H9 (cell line): ENCODE data around the gene MAP3K1. TPM values are rescaled to one million over a fixed set of nuclear protein-coding genes. Genes with fewer than 3 reads are reported as not detected.

ENCODE experiments used
- DNase-seq: peaks from one replicate; pipeline ENCODE4 v3.0.0-alpha.2; 2017
- H2AFZ ChIP-seq: one replicate; pipeline ENCODE4 v1.6.1; 2013; ENCODE audit warnings: mild to moderate bottlenecking, low read length, control low read depth, moderate library complexity
- H2AK5ac ChIP-seq: 2 replicates; pipeline ENCODE4 v1.6.1; 2013; ENCODE audit warnings: low read length, control low read depth, mixed read lengths; ENCODE audit not compliant: insufficient read length
- H2BK120ac ChIP-seq: one replicate; pipeline ENCODE4 v1.6.1; 2013; ENCODE audit warnings: low read depth, mild to moderate bottlenecking, low read length, control low read depth, inconsistent platforms; ENCODE audit not compliant: poor library complexity, severe bottlenecking
- H2BK12ac ChIP-seq: 2 replicates; pipeline ENCODE4 v1.6.1; 2013; ENCODE audit warnings: low read length, control low read depth, mixed read lengths, low read depth; ENCODE audit not compliant: insufficient read length
- H2BK15ac ChIP-seq: 2 replicates; pipeline ENCODE4 v1.6.1; 2013; ENCODE audit warnings: low read depth, low read length, control low read depth
- H2BK20ac ChIP-seq: one replicate; pipeline ENCODE4 v1.6.1; 2013; ENCODE audit warnings: low read depth, mild to moderate bottlenecking, low read length, control low read depth, inconsistent platforms; ENCODE audit not compliant: poor library complexity, severe bottlenecking
- H2BK5ac ChIP-seq: 2 replicates; pipeline ENCODE4 v1.6.1; 2013; ENCODE audit warnings: low read length, control low read depth, mixed read lengths; ENCODE audit not compliant: insufficient read length
- H3K14ac ChIP-seq: 2 replicates; pipeline ENCODE4 v1.6.1; 2013; ENCODE audit warnings: low read length, control low read depth; ENCODE audit not compliant: insufficient read depth
- H3K18ac ChIP-seq: 2 replicates; pipeline ENCODE4 v1.6.1; 2013; ENCODE audit warnings: low read depth, mild to moderate bottlenecking, mixed read lengths, low read length, control low read depth; ENCODE audit not compliant: insufficient read length
- H3K23ac ChIP-seq: 2 replicates; pipeline ENCODE4 v1.6.1; 2013; ENCODE audit warnings: low read length, control low read depth, mixed read lengths, low read depth; ENCODE audit not compliant: insufficient read length
- H3K23me2 ChIP-seq: 2 replicates; pipeline ENCODE4 v1.6.1; 2013; ENCODE audit warnings: low read depth, mild to moderate bottlenecking, mixed read lengths, low read length, control low read depth; ENCODE audit not compliant: insufficient read length, poor library complexity, severe bottlenecking
- H3K27ac ChIP-seq: 2 replicates; pipeline ENCODE4 v1.5.1; 2013; ENCODE audit warnings: low read length, control low read depth, mixed read lengths, low read depth; ENCODE audit not compliant: insufficient read length
- H3K27me3 ChIP-seq: 2 replicates; pipeline ENCODE4 v1.6.1; 2013; ENCODE audit warnings: low read length, control low read depth, inconsistent platforms; ENCODE audit not compliant: insufficient read depth
- H3K4ac ChIP-seq: 2 replicates; pipeline ENCODE4 v1.6.1; 2013; ENCODE audit warnings: low read depth, mild to moderate bottlenecking, control low read depth, inconsistent platforms, low read length, moderate library complexity
- H3K4me1 ChIP-seq: 2 replicates; pipeline ENCODE4 v1.6.1; 2013; ENCODE audit warnings: low read length, control low read depth, inconsistent platforms; ENCODE audit not compliant: insufficient read depth
- H3K4me2 ChIP-seq: 2 replicates; pipeline ENCODE4 v1.6.1; 2013; ENCODE audit warnings: low read length, control low read depth, mixed read lengths; ENCODE audit not compliant: insufficient read length, insufficient read depth
- H3K56ac ChIP-seq: 2 replicates; pipeline ENCODE4 v1.6.1; 2013; ENCODE audit warnings: low read depth, mild to moderate bottlenecking, mixed read lengths, low read length, control low read depth; ENCODE audit not compliant: insufficient read length
- H3K79me1 ChIP-seq: 2 replicates; pipeline ENCODE4 v1.6.1; 2013; ENCODE audit warnings: low read depth, mild to moderate bottlenecking, moderate library complexity, low read length, control low read depth, inconsistent platforms; ENCODE audit not compliant: insufficient read depth, poor library complexity, severe bottlenecking
- H3K79me2 ChIP-seq: 2 replicates; pipeline ENCODE4 v1.6.1; 2013; ENCODE audit warnings: low read length, control low read depth, inconsistent platforms; ENCODE audit not compliant: insufficient read depth
- H3K9ac ChIP-seq: 2 replicates; pipeline ENCODE4 v1.6.1; 2013; ENCODE audit warnings: low read length, control low read depth, mixed read lengths; ENCODE audit not compliant: insufficient read length; ENCODE audit errors: extremely low read depth
- H3K9me3 ChIP-seq: one replicate; pipeline ENCODE4 v1.6.1; 2013; ENCODE audit warnings: low read depth, low read length, inconsistent platforms; ENCODE audit not compliant: control insufficient read depth
- H3T11ph ChIP-seq: one replicate; pipeline ENCODE4 v1.6.1; 2013; ENCODE audit warnings: mild to moderate bottlenecking, low read length, control low read depth, inconsistent platforms
- H4K20me1 ChIP-seq: one replicate; pipeline ENCODE4 v1.6.1; 2013; ENCODE audit not compliant: control insufficient read depth, insufficient read length, insufficient read depth
- H4K5ac ChIP-seq: 2 replicates; pipeline ENCODE4 v1.6.1; 2013; ENCODE audit warnings: low read depth, mild to moderate bottlenecking, mixed read lengths, low read length, control low read depth; ENCODE audit not compliant: insufficient read length
- H4K8ac ChIP-seq: replicated peaks from 2 replicates; pipeline ENCODE4 v1.6.1; 2013; ENCODE audit warnings: low read length, control low read depth, mixed read lengths, low read depth; ENCODE audit not compliant: insufficient read length
- H4K91ac ChIP-seq: 2 replicates; pipeline ENCODE4 v1.6.1; 2013; ENCODE audit warnings: low read depth, mild to moderate bottlenecking, moderate library complexity, mixed read lengths, low read length, control low read depth; ENCODE audit not compliant: insufficient read length
- H3K27ac Mint-ChIP-seq, 3 experiments: 2 replicates in 2 of 3; 3 replicates in 1 of 3; pipeline ENCODE4 v1.8.0; 2020 to 2021; ENCODE audit warnings: mixed read lengths in 3 of 3, mild to moderate bottlenecking in 1 of 3, moderate library complexity in 1 of 3
- H3K27me3 Mint-ChIP-seq: 2 replicates; pipeline ENCODE4 v1.8.0; 2021; ENCODE audit warnings: low read depth, mild to moderate bottlenecking, moderate library complexity, mixed read lengths
- H3K36me3 Mint-ChIP-seq, 3 experiments: 2 replicates in 2 of 3; 3 replicates in 1 of 3; pipeline ENCODE4 v1.8.0; 2020 to 2021; ENCODE audit warnings: low read depth in 3 of 3, mixed read lengths in 3 of 3; ENCODE audit not compliant: insufficient read depth in 1 of 3
- H3K4me1 Mint-ChIP-seq, 2 experiments: 2 replicates each; pipeline ENCODE4 v1.8.0; 2020; ENCODE audit warnings: mixed read lengths in 2 of 2
- H3K4me3 Mint-ChIP-seq, 2 experiments: 2 replicates in 1 of 2; 3 replicates in 1 of 2; pipeline ENCODE4 v1.8.0; 2020 to 2021; ENCODE audit warnings: mild to moderate bottlenecking in 2 of 2, mixed read lengths in 2 of 2, moderate library complexity in 1 of 2
- H3K9me3 Mint-ChIP-seq, 2 experiments: 2 replicates in 1 of 2; 3 replicates in 1 of 2; pipeline ENCODE4 v1.8.0; 2020; ENCODE audit warnings: mild to moderate bottlenecking in 2 of 2, mixed read lengths in 2 of 2, moderate library complexity in 1 of 2
- WGBS: extraction: QIAGEN DNeasy Blood & Tissue Kit; methylation state at CpG from one replicate; pipeline ENCODE4 v1.1.7; 2013; ENCODE audit warnings: missing lambda C conversion rate, low lambda C conversion rate, mixed read lengths; ENCODE audit not compliant: insufficient read length; ENCODE audit errors: extremely low coverage; 5-methylcytosine and 5-hydroxymethylcytosine counted together
- total RNA-seq: library from RNA; stranded (reverse); gene quantifications from 2 replicates; pipeline ENCODE4 v1.2.1, GENCODE V29; 2021
- TF ChIP-seq, protein P1 (sequence below): fragments of 200-600 bp; sonication (generic); conservative IDR thresholded peaks from 3 replicates; pipeline ENCODE4 v1.8.0; 2021; ENCODE audit warnings: antibody characterized with exemption, mild to moderate bottlenecking

MAP3K1 gene
- total RNA-seq, 1 experiment from 2014 or later, result 11.1 TPM

DNA sequence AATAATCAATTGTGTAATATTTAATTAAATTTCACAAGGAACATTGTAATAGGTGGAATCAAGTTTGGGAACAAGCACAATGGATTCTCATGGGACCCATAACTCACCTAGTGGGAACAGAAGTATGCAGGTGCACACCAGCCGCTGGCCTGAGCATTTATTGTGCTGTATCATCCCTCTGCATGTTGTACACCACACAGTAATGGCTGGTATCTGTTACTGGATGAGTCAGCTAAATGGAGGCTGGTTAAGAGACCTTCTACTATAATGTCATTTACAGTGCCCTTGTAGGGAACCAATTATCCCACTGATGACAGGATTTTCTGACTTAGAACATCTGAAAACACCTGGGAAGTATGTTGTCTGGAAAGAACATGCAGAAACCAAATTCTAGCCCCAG, 3.2 kb upstream of the MAP3K1 start:
- no peak overlapping the region for H3K27ac ChIP-seq
- H2AFZ ChIP-seq, result no peak overlapping the region
- H2BK15ac ChIP-seq, result no peak overlapping the region
- H3K9me3 ChIP-seq, result no peaks in the 10 kb centered on the region
- no peak overlapping the region for H2BK120ac ChIP-seq
- H4K91ac ChIP-seq, result no peak overlapping the region
- no peak overlapping the region for H4K5ac ChIP-seq
- H3K79me2 ChIP-seq, result no peaks in the 10 kb centered on the region
- Mint-ChIP-seq H3K4me1 (peaks cover 14 to 18% of the 10 kb centered on the region in 2 experiments), H3K27me3 (peaks cover 28% of the 10 kb centered on the region), H3K9me3 (no peaks in the 10 kb centered on the region; a peak in 1 of 5 replicates), H3K4me3 (no peak overlapping the region), H3K27ac (no peak overlapping the region), H3K36me3 (no peaks in the 10 kb centered on the region)
- no peak overlapping the region for H4K8ac ChIP-seq
- DNase-seq, result no peak
- H3K4me2 ChIP-seq, result no peak overlapping the region
- peaks cover 7% of the 10 kb centered on the region for H3K23me2 ChIP-seq
- no peak overlapping the region for H2BK12ac ChIP-seq
- H3K56ac ChIP-seq, result no peak overlapping the region
- no peaks in the 10 kb centered on the region for H3K79me1 ChIP-seq
- peaks cover 4% of the 10 kb centered on the region; the same call in 1 of the 2 replicates for H3K27me3 ChIP-seq
- H3K23ac ChIP-seq, result no peak overlapping the region
- H3K18ac ChIP-seq, result no peak overlapping the region
- no peak overlapping the region for H2BK5ac ChIP-seq
- H3K14ac ChIP-seq, result no peak overlapping the region
- H3K4me1 ChIP-seq, result no peaks in the 10 kb centered on the region
- H2AK5ac ChIP-seq, result peak overlapping the region; percentile 86
- no CpG with 5 or more reads among the region's 1 CpG for WGBS
- H3T11ph ChIP-seq, result no peak overlapping the region
- no peak overlapping the region for H2BK20ac ChIP-seq
- H3K9ac ChIP-seq, result no peak overlapping the region
- no peaks in the 10 kb centered on the region for H4K20me1 ChIP-seq
- TF ChIP-seq, protein P1, sequence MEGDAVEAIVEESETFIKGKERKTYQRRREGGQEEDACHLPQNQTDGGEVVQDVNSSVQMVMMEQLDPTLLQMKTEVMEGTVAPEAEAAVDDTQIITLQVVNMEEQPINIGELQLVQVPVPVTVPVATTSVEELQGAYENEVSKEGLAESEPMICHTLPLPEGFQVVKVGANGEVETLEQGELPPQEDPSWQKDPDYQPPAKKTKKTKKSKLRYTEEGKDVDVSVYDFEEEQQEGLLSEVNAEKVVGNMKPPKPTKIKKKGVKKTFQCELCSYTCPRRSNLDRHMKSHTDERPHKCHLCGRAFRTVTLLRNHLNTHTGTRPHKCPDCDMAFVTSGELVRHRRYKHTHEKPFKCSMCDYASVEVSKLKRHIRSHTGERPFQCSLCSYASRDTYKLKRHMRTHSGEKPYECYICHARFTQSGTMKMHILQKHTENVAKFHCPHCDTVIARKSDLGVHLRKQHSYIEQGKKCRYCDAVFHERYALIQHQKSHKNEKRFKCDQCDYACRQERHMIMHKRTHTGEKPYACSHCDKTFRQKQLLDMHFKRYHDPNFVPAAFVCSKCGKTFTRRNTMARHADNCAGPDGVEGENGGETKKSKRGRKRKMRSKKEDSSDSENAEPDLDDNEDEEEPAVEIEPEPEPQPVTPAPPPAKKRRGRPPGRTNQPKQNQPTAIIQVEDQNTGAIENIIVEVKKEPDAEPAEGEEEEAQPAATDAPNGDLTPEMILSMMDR, result no peak
- no peak overlapping the region for H3K4ac ChIP-seq
